H1 (cell line): Measurements from ENCODE around the gene INAVA. TPM values are rescaled to one million over a fixed set of nuclear protein-coding genes. Genes with fewer than 3 reads are reported as not detected.

Source experiments
- CEBPB ChIP-seq: IDR thresholded peaks from 2 replicates; pipeline ENCODE4 v1.6.1; 2012; ENCODE audit warnings: low read depth, low read length
- NANOG ChIP-seq: IDR thresholded peaks from 2 replicates; pipeline ENCODE4 v1.6.1; 2011; ENCODE audit warnings: low read length, low read depth, mild to moderate bottlenecking, inconsistent platforms; ENCODE audit not compliant: insufficient read depth, poor library complexity, severe bottlenecking
- SP1 ChIP-seq: IDR thresholded peaks from 2 replicates; pipeline ENCODE4 v1.6.1; 2011; ENCODE audit warnings: low read depth, low read length
- polyA plus RNA-seq, 7 experiments: library from polyadenylated mRNA; depleted of rRNA in 3 of 7; stranded (reverse) in 5 of 7; unstranded in 2 of 7; fragments of >200 nt in 5 of 7; fragments of 200-250 nt in 2 of 7; gene quantifications; 1 replicate in 5 of 7; 2 replicates in 1 of 7; 4 replicates in 1 of 7; pipeline versions ENCODE4 v1.2.1 to v1.2.3, GENCODE V29; 2011 to 2013; ENCODE audit warnings: missing spikeins in 2 of 7, mixed read lengths in 2 of 7
- total RNA-seq: library from RNA; stranded (reverse); fragmentation: NEBNext Ultra II Directional; extraction: Animal tissue kit (Norgen Biotek cat#: 25700); gene quantifications from 2 replicates; pipeline ENCODE4 v1.2.1, GENCODE V29; 2021

Gene INAVA
- total and polyA plus RNA-seq, 2 of the 8 experiments (the other 6 are each of a cell fraction or from before 2014, with no cell fraction given), result 46.8 to 49.3 TPM

DNA sequence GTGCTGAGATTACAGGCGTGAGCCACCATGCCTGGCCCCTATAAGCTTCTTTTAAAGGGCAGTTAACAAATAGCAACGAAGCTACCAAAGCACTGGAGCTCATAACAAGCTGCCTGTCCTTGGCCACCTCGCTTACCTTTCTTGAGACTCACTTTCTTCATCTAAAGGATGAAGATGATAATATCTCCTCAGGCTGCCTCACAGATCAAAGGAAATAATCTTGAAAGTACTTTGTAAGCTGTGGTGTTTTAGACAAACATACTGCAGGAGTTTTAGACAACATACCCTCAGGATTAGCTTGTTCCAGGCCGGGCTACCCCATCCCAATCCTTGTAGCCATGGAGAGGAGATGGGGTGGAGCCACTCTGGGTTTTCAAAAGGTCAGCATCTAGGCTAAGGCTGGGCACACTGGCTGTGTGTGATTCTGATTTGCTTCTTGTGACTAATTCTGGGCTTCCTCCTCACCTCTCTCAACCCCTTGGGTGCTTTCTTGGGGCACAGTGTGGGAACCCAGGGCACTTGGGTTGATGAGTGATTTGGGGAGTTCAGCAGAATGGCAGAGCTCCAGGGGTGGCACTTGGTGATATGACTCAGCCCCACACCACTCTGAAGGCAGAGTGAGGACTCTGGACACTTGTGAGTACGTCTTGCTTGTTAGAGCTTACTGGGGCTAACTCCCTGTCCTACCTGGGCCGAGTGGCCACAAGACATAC, 16.7 kb upstream of the INAVA start (continued):
- no peak for TF ChIP-seq NANOG
- no peak for TF ChIP-seq SP1
- TF ChIP-seq CEBPB, result no peak
